HG03159 (cell line): ENCODE measurements around the gene CADPS2.

Source experiments
- ATAC-seq: cut with Tn5 transposase; IDR thresholded peaks from one replicate; pipeline ENCODE4 v1.9.1; 2021; ENCODE audit warnings: mild to moderate bottlenecking, moderate library complexity; ENCODE audit not compliant: unreplicated experiment

CADPS2 gene

DNA sequence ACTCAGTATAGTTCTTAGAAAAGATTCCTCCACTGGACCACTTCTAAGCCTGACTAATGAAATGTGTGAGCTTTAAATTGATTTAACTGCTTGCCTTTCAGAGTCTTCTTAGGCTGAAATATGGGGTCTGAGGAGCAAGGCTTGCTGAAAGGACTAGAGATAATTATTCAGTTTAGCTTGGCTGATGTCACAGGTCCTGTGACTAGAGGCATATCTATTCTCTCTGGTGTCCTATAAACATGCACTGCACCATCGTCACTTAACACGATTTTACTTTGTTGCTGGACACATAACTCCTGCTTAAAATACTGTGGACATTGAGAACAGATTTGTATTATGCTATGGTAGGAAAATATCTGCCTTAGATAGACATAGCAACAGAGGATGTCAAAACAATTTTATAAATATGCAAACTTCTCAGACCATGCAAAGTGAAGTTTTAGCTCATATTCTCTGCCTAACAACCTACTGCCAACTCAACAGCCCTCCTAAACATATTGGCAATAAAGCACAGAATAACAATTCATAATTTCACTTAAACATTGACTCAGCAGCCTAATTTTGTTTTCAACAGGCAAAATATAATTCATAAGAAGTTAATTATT is 267.6 kb downstream of the CADPS2 start:
- ATAC-seq = no peak

DNA sequence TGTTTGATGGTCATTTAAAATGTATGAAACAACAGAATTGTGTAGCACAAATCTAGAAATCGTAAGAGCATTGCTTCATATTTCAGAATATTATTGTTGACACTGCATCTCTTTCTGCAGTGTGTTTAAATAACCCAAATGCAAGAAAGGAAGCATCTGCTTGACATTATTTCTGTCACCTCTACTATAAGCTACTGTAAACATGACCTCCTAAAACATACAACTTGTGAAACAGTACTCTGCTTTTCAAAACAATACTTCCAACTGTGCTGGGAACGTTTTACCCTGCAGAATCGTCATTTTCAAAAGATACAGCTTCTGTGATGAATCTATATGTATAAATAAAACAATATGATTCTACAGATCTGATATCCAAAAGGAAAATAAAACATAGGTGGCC is 269.3 kb downstream of the CADPS2 start:
- no peak for ATAC-seq

DNA sequence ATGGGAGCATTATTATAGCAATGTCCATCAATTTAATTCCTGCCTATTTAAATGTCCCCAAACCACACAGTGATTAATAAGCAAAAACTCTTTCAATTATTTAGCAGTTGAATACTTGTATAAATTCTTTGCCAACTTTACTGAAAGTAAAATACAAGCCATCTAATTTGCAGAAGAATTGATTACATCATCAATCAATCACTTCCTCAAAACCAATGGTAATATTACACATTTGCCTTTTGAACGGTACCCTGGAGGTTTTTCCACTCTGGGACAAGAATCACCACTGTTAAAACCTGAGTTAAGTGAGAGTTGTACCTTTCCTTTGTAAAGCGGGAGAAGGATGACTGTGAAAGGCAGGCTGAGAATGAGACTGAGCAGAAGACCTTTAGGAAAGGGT is 280.3 kb downstream of the CADPS2 start:
- ATAC-seq = no peak

DNA sequence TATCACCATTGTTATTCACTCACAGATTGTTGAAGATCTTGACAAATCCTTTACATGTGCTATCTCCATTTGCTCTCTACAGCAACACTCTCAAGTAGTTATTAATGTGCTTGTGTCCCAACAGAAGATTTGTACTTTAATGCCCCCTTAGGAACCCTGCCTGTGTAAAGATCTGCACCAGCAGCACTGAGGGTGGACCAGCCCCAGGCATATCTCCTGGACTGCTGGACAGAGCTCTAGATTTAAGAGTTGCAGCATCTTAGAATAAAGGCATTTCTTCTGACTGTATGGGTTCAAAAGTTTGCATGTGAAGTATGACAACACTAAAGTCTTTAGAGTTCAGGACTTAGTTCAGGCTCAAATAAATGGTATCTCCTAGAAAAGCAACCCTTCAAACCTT is 282.0 kb downstream of the CADPS2 start:
- no peak for ATAC-seq

DNA sequence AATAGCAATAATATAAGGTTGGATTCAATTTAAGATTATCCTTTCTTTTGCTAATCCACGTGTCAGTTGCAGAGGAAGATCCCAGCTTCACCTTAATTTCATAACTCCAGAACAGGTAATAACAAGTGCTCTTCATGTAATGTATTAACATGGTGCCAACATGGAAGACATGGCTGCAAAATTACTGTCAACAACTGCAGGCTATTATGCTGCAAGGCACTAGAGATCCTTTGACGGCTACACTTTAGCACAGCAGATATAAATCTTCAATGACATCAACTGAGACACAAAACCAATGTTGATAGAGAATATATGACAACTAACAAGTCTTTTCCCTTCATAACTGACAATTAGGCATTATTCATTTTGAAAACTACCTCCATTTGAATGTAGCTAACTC is 283.5 kb downstream of the CADPS2 start:
- no peak for ATAC-seq

DNA sequence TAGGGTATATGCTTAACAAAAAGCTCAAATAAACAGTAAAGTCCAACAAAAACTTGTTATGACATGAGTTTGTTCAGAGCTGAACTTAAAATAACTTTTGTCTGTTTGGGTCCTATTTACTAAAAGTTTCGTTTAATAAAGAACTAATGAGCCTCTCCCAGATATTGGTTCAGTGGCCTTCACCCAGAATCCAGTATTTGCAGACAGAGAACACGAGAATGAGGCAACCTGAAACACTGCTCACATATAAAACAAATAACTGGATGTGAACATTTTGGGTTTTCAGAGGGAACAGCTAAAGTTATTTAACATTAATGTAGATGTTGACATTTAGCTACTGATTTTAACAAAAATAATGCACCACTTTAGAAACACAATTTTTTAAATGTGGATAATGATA is 285.6 kb downstream of the CADPS2 start:
- ATAC-seq = no peak

DNA sequence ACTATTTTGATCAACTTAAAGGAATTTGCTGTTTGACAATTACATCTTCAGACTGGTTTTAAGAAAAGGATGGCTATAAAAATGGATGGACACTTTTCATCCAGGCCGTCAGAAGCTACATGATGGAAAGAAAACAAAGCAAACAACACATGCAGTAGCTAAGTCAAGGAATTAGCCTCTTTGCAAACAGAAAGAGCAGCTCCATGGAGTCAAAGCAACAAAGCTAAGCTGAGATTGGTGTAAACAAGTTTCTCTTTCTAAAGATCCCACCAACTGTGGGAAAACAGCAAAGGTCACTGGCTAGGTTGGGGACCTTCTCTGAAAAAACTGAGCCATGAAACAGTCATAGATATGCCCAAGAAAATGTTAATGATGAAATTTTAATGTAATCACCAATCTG is 286.2 kb downstream of the CADPS2 start:
- no peak for ATAC-seq

DNA sequence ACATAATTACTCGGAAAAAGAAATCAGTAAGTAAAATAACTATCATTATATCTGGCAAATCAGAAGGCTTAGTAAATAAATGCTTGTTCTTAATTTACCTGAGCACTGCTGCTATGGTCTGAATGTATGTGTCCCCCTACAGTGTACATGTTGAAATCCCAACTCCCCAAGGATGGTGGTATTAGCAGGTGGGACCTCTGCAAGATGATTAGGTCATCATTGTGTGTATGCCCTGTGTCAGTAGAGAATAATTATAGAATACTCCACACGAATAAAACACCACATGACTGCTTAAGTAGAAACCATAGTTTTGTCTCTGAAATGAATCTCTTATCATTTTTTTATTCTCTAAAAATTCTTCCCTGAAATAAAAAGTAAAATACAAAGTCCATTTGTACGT is 289.0 kb downstream of the CADPS2 start:
- no peak for ATAC-seq

DNA sequence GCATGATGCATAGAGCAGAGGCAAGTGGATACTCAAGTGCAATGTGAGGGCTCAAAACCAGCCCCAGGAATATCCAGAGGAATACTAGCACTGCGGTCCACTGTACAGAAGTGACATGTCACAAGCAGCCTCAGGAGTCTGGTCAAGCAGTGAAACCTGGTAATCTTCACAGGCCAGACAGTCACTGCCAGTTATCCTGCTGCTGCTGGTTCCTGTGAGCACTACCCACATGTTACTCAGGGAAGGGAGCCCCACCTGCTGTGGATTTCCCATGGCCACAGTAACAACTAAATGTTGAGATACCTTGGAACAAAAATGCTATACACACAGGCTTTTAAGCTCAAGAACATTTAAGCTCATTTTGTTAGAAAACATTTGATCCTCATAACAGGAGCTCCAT is 290.4 kb downstream of the CADPS2 start:
- ATAC-seq = no peak

DNA sequence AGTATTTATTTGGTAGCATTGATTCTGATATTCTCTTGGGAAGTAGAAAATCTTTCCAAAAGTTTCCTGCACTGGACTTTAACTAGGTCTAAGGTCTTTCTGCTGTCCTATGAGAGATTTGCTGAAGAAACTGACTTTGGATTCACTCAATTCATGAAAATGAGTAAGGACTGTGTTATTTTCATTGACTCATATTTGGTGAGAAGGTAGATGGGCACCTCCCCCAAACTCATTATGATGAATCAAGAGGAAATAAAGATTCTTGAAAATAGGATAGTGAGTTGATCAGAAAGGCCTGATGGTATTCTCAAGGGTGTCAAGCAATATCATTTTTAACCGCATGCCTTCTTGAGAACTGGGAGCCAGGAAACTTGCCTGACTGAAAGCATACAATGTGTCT is 297.6 kb downstream of the CADPS2 start:
- no peak for ATAC-seq

DNA sequence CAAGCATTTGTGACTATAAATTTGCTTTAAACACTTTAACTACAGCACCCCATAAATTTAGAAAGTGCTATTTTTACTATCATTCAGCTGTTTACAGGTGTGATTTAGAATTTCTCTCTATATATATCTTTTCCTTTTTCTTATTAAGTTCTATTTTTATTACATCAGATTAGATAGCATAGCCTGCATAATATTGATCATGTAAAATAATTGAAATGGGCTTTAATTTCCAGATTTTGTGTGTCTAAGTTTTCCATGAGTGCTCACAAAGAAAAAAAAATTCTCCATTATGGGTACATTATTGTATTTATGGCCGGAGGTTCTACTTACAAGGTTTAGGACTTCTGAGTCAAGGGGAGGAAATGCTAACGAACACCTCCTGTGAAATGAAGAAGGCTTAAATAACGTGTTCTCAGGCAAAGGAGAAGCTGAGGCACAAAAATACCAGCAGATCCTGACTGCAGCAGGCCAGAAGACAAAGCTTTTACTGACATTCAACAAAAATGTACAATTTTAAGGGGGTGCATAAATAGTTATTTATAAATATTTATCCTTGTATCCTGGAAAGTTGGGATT is 301.5 kb downstream of the CADPS2 start:
- no peak for ATAC-seq

DNA sequence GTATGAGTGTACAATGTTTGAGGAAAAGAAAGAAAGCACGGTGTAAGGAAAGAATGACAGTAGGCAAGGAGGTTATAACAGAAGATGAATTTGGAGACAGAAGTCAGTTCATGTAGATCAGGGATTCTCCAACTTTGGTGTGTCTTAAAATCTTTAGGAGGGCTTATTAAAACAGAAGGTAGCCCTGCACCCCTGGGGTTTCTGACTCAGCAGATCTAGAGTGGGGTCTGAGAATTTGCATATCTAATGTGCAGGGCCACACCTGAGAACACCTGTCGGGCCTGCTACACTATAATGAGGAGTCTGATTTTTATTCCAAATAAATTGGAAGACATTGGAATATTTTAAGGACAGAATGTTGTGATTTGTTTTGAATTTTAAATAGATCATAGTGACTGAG is 307.9 kb downstream of the CADPS2 start:
- ATAC-seq = no peak

DNA sequence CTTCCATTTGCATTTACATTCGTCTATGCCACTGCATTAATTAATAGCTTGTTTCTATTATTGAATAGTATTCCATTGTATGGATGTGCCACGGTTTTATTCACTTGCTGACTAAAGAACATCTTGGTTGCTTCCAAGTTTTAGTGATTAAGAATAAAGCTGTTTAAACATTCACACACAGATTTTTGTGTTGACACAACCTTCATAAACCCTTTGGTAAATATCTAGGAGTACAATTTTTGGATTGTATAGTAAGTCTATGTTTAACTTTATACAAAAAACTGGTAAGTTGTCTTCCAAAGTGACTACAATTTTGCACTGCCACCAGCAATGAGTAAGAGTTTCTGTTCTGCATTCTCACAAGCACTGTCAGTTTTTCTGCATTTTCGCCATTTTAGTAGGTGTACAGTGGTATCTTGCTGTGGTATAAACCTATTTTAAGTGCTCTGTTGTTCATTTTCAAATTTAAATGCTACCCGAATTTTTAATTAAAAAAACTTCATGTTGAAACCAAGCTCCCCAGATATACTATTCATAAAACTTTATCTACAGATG is 308.7 kb downstream of the CADPS2 start:
- no peak for ATAC-seq

DNA sequence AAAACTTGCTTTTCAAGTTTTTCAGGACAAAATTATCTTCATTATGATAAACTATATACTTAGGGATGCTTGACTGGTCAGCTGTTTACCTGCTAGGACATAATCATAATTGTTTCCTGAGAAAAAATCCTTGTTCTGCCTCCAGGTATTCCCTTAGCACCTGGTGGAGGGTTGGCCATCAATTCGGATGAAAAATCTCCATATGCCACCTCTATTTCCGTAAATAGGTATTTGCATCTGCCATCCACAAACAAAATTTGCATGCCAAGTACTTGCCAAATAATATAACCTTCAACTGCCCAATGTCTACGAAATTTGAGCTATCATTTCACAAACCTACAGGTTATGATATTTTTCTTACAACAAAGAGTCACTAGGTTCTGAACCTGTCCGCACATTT is 313.6 kb downstream of the CADPS2 start:
- ATAC-seq = no peak

DNA sequence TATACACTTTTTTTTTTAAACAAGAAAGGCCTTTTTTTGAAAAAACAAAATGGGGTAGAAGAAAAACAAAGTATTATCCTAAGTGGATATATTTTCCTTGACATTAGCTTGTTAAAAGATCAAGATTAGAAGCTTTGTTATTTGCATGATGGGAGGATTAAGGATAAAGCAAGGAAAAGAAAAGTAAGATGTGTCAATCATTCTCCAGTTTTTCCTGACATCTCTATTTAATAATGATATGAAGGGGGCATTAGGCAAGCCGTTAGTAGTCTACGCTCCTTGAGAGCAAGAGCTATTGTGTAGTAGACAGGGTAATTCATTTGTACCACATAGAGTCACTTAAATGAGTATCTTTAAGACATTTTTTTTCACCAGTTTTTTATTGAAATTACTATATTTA is 324.9 kb downstream of the CADPS2 start:
- ATAC-seq = no peak

DNA sequence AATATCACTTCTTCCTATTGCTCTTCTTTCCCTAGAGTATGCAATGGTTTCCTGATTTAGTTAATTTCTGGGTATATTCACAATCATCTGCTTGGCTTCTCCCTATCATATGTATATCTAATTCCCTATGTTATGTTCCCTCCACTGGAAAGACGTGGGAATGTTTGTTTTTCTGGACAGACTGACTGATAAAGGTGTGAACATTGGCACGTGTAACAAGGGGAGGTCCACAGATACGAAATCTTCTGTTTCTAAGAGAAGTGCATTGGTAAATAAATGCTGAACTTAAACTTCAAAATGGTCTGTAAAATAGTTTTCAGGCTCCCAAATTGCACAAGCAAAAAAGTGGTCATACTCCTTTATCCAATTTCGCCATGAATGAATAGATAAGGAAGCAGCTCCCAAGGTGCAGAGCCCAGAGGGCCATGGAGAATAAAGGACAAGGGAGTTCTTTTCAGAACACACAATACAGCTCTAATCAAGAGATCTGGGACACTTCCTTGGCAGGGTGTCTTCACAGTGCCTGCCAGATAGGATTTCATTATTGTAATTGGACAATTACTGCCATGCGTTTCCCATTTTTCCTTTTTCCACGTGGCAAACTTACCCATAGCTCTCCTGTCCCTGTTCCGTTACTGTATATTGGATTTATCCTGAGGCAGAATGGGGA is 329.3 kb downstream of the CADPS2 start:
- ATAC-seq = no peak

DNA sequence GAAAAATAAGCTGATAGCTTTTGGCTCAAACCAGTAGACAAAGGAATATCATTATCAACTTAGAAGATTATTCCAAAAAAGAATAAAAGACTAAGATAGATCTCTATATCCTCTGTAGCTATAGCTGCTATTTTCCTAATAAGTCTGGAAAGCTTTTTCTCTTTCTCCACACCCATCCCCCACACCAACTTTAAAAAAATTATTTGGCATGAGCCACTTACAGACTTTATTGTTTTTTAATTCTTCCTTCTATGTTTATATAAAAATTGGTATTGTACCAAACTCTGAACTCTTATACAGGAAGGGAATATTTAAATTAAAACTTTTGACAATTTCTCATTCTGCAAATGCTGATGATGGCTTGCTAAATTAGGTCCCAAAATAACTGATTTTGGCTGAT is 330.0 kb downstream of the CADPS2 start:
- no peak for ATAC-seq

DNA sequence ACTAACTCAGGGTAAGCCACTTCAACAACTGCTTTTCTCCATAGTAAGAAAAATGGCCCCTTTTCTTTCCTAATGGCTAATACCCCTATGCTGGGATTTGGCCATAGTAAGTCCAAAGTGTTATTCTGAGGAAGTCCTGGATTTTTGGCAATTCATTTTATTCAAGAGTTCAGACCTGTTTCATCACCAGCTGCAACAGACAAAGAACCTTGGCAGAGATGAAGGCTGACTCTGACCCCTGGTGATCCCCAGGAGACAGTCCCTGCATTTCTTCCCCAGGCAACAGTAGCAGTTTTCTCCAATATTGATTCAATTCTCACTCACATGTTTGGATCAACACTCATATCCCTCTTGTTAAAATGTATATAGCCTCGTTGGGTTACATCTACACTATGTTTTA is 332.5 kb downstream of the CADPS2 start:
- ATAC-seq = no peak

DNA sequence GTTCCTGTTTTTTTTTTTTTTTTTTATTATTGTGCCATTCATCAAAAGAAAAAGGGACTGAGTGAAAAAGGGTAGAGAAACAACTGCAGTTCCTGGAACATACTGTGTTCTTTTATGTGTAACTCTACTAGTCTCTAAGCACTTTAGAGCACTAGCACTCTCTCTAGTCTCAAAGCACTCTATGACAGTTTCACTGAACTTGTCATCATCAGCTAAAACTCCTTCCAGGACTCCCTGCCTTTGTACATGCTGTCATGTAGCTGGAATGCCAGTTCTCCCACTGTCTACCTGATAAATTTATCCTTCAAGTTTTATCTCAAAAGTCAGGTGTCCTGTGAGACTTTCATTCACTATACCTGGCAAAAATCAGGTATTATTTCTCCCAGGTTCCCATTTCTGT is 333.5 kb downstream of the CADPS2 start:
- ATAC-seq = no peak

DNA sequence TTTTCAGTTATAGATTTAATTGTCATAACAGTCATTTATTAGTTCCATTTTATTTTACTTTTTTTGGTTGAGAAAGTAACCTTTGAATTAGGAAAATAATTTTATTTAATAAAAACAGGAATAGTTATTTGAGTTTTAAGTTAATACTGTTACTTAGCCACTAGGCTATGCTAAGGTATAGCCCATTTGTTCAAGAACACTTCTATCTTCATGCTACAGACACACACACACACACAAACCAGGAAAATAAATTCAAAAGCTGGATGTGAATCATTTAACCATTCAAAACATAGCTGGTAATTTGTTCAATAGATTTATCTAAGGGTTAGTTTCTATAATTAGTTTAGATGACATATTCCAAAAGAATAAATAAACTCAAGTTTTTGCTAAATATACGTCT is 335.7 kb downstream of the CADPS2 start:
- no peak for ATAC-seq

DNA sequence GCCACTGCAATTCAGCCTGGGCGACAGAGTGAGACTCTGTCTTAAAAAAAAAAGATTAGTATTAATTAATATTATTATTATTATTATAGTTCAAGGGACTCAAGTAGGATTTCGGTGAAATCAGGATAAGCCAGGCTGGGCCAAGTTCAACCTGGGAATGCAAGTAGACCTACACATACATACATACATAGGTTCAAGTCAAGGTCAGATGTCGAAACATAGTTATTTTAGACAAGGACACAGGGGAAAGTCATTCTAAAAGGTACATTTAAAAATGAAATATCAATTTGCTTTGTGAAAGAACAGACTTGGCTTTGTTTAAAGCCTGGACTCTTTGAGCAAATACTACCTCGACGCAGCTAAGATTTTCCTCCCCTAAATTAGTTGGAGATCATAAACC is 336.7 kb downstream of the CADPS2 start:
- ATAC-seq = no peak

DNA sequence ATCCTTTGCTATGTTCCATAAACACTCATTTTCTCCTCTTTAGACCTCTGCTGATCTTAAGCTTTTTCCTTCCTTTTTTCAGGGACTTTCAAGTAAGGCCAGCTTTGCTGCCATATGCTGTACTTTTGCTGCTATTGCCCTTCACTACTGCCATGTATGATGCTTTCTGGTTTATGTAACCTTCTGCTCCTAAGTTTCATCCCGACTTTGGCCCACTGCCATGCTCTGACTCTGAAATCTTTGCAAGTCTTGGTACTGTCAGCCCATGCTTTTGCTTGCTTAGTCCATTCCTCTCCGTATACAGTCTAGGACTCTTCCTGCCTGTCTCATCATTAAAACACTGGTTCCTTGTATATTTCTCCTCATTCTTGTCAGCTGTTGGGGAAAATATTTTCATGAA is 339.8 kb downstream of the CADPS2 start:
- ATAC-seq = no peak
